DOHH2 (cell line): ENCODE measurements around the gene MCF2L.

Experiments used
- EZH2phosphoT487 ChIP-seq: fragments of 200-600 bp; sonication (generic); IDR thresholded peaks from 2 replicates; pipeline ENCODE4 v1.6.1; 2017; ENCODE audit warnings: borderline replicate concordance, mild to moderate bottlenecking, antibody characterized with exemption, low read length, moderate library complexity, mixed read lengths
- TF ChIP-seq, protein P1 (sequence below): fragments of 200-600 bp; sonication (generic); IDR thresholded peaks from one replicate; pipeline ENCODE4 v1.5.1; 2014; ENCODE audit warnings: antibody characterized with exemption, mild to moderate bottlenecking, low read depth, low read length; ENCODE audit not compliant: poor library complexity, severe bottlenecking

DNA sequence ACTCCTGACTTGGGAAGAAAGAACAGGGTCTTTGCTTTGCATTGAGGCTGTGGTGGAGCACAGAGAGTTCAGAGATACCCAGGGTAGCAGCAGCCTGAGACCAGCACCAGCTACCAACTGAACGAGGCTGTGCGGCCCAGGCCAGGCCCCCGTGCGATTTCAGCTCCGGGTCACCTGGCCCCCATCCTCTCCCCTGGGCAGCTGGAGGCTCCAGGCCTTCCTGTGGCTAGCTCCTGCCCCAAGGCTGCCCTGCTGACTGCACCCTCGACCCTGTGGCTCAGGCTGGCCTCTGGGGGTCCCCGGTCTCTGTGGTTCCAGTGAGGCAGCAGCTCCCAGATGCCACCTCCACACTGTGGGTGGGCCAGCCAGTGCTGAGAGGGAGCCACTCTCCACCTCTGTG, 52.8 kb downstream of the MCF2L start:
- TF ChIP-seq, protein P1, sequence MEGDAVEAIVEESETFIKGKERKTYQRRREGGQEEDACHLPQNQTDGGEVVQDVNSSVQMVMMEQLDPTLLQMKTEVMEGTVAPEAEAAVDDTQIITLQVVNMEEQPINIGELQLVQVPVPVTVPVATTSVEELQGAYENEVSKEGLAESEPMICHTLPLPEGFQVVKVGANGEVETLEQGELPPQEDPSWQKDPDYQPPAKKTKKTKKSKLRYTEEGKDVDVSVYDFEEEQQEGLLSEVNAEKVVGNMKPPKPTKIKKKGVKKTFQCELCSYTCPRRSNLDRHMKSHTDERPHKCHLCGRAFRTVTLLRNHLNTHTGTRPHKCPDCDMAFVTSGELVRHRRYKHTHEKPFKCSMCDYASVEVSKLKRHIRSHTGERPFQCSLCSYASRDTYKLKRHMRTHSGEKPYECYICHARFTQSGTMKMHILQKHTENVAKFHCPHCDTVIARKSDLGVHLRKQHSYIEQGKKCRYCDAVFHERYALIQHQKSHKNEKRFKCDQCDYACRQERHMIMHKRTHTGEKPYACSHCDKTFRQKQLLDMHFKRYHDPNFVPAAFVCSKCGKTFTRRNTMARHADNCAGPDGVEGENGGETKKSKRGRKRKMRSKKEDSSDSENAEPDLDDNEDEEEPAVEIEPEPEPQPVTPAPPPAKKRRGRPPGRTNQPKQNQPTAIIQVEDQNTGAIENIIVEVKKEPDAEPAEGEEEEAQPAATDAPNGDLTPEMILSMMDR: no peak
- no peak for TF ChIP-seq EZH2phosphoT487
